Panc1 (cell line): Measurements from ENCODE around the gene GPR82.

Experiments used
- POLR2AphosphoS5 ChIP-seq: IDR thresholded peaks from 2 replicates; pipeline ENCODE4 v1.6.1; 2012; ENCODE audit warnings: mild to moderate bottlenecking, low read depth, low read length, moderate library complexity
- SIN3A ChIP-seq: IDR thresholded peaks from 2 replicates; pipeline ENCODE4 v1.6.1; 2012; ENCODE audit warnings: low read depth, mild to moderate bottlenecking, low read length, moderate library complexity, borderline replicate concordance; ENCODE audit not compliant: insufficient read depth
- TCF7L2 ChIP-seq: IDR thresholded peaks from 2 replicates; pipeline ENCODE4 v1.6.1; 2011; ENCODE audit warnings: mild to moderate bottlenecking, low read depth, low read length, inconsistent platforms
- TF ChIP-seq, protein P1 (sequence below): fragments of 450-650 bp; IDR thresholded peaks from 2 replicates; pipeline ENCODE4 v1.5.1; 2017; ENCODE audit warnings: mild to moderate bottlenecking
- TF ChIP-seq, protein P2 (sequence below), 2 experiments: IDR thresholded peaks; 2 replicates each; pipeline ENCODE4 v1.6.1; 2011 to 2012; ENCODE audit warnings: low read depth in 2 of 2, control low read depth in 1 of 2, low read length in 1 of 2, mild to moderate bottlenecking in 1 of 2, moderate library complexity in 1 of 2; ENCODE audit not compliant: insufficient read depth in 1 of 2

DNA sequence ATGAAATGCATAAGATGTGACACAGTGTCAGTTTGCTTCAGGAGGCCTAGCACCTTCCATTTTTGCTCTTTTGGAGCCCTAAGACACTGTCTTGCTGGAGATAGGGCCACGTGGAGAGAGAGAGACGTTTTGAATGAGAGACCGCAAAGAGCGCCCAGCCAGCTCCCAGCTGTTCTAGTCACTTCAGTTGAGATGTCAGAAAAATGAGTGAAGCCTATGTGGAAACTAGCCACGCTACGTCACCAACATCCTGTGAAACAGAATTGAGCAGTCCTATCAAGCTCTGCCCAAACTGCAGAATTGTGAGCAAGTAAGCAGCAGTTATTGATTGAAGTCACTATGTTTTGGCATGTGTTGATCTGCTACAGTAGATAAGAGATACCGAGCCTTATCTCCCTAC, 13.1 kb downstream of the GPR82 start:
- TF ChIP-seq, protein P1, sequence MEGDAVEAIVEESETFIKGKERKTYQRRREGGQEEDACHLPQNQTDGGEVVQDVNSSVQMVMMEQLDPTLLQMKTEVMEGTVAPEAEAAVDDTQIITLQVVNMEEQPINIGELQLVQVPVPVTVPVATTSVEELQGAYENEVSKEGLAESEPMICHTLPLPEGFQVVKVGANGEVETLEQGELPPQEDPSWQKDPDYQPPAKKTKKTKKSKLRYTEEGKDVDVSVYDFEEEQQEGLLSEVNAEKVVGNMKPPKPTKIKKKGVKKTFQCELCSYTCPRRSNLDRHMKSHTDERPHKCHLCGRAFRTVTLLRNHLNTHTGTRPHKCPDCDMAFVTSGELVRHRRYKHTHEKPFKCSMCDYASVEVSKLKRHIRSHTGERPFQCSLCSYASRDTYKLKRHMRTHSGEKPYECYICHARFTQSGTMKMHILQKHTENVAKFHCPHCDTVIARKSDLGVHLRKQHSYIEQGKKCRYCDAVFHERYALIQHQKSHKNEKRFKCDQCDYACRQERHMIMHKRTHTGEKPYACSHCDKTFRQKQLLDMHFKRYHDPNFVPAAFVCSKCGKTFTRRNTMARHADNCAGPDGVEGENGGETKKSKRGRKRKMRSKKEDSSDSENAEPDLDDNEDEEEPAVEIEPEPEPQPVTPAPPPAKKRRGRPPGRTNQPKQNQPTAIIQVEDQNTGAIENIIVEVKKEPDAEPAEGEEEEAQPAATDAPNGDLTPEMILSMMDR: no peak
- TF ChIP-seq, protein P2, sequence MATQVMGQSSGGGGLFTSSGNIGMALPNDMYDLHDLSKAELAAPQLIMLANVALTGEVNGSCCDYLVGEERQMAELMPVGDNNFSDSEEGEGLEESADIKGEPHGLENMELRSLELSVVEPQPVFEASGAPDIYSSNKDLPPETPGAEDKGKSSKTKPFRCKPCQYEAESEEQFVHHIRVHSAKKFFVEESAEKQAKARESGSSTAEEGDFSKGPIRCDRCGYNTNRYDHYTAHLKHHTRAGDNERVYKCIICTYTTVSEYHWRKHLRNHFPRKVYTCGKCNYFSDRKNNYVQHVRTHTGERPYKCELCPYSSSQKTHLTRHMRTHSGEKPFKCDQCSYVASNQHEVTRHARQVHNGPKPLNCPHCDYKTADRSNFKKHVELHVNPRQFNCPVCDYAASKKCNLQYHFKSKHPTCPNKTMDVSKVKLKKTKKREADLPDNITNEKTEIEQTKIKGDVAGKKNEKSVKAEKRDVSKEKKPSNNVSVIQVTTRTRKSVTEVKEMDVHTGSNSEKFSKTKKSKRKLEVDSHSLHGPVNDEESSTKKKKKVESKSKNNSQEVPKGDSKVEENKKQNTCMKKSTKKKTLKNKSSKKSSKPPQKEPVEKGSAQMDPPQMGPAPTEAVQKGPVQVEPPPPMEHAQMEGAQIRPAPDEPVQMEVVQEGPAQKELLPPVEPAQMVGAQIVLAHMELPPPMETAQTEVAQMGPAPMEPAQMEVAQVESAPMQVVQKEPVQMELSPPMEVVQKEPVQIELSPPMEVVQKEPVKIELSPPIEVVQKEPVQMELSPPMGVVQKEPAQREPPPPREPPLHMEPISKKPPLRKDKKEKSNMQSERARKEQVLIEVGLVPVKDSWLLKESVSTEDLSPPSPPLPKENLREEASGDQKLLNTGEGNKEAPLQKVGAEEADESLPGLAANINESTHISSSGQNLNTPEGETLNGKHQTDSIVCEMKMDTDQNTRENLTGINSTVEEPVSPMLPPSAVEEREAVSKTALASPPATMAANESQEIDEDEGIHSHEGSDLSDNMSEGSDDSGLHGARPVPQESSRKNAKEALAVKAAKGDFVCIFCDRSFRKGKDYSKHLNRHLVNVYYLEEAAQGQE (IDR thresholded peaks at IDR 0.05; ENCODE audit: insufficient read depth in 1 of 2, low read depth in 2 of 2, low read length in 1 of 2): no peak
- TF ChIP-seq TCF7L2 (no peak), POLR2AphosphoS5 (no peak), SIN3A (no peak)
